Tibial artery (tissue), 4 donors: ENCODE results near the gene CCDC86.

ENCODE experiments used
- DNase-seq, 2 donors: peaks; one replicate each; pipeline ENCODE4 v3.0.0-alpha.2; 2019
- H3K27ac ChIP-seq, 2 donors: fragments of 200-600 bp; sonication (generic) in 1 of 2; 1 replicate in 1 of 2; 2 replicates in 1 of 2; pipeline ENCODE4 v1.5.1; 2018 to 2019; ENCODE audit warnings: mild to moderate bottlenecking in 1 of 2
- H3K27me3 ChIP-seq, 2 donors: fragments of 200-600 bp; sonication (generic) in 1 of 2; one replicate each; pipeline versions ENCODE4 v1.5.1 to v1.6.0; 2016 to 2019
- H3K36me3 ChIP-seq, 3 donors: fragments of 200-600 bp; sonication (generic) in 2 of 3; one replicate each; pipeline ENCODE4 v1.5.1; 2016 to 2019; ENCODE audit warnings: mild to moderate bottlenecking in 2 of 3
- H3K4me1 ChIP-seq, 4 donors: fragments of 200-600 bp; sonication (generic) in 2 of 4; 1 replicate in 3 of 4; 2 replicates in 1 of 4; pipeline ENCODE4 v1.5.1; 2016 to 2019
- H3K4me3 ChIP-seq, 2 donors: fragments of 200-600 bp; sonication (generic) in 1 of 2; 1 replicate in 1 of 2; 2 replicates in 1 of 2; pipeline ENCODE4 v1.5.1; 2018 to 2019; ENCODE audit warnings: mild to moderate bottlenecking in 2 of 2
- H3K9me3 ChIP-seq, 3 donors: fragments of 200-600 bp; sonication (generic) in 1 of 3; one replicate each; pipeline ENCODE4 v1.5.1; 2016 to 2019
- intact Hi-C: fragments of 100-400 bp; cut with DNase I; formaldehyde crosslinking; loops from one replicate; pipeline ENCODE4 v1.15.0; 2023; ENCODE audit warnings: low total_unique reads
- TF ChIP-seq, protein P1 (sequence below), 2 experiments: fragments of 200-600 bp in 1 of 2; fragments of 450-650 bp in 1 of 2; IDR thresholded peaks; one replicate each; pipeline ENCODE4 v1.5.1; 2017 to 2019; ENCODE audit warnings: antibody characterized with exemption in 2 of 2, mild to moderate bottlenecking in 1 of 2, moderate library complexity in 1 of 2

Gene CCDC86

DNA sequence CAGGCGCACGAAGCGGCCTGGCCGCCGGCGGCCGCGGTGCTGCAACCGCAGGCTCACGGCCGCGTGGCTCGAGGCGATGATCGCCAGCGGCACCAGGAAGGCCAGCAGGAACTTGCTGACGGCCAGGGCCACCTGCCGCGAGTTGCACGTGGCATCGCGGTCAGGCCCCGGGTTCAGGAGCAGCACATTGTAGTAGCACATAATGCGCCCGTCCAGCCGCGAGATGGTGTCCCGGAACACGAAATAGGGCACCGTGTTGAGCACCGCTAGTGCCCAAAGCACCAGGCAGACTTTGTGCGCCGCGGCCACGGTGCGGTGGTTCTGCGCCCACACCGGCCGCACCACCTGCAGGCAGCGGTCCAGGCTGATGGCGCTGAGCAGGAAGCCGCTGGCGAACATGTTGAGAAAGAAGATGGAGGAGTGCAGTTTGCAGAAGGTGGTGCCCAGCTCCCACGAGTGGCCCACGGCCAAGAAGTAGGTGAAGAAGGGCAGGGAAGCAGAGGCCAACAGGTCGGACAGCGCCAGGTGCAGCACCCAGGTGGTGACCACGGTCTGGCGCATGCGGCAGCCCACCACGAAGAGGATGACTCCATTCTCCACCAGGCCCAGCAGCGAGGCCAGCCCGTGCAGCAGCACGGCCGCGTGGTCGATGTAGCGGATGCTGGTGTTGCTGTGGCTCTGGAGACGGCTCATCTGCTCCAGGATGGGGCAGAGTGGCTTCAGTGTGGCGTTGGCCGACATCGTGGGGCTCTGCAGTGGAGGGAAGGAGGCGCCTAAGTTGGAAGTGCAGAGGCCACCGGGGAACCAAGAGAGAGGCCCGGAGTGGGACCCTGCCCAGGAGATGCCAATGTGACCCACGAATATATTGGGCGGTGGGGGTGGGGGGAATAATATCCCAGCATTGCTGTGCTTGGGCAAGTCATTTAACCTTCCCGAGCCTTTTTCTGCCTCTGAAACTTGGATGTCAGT is 11.4 kb downstream of the CCDC86 start:
- H3K9me3 ChIP-seq: no peaks in the 10 kb centered on the region
- H3K4me3 ChIP-seq: no peak overlapping the region
- DNase-seq: no peak
- H3K27ac ChIP-seq: no peak overlapping the region
- intact Hi-C loops: no loop called here
- no peaks in the 10 kb centered on the region for H3K27me3 ChIP-seq
- peaks cover 14 to 54% (median 44%) of the 10 kb centered on the region in 3 donors for H3K36me3 ChIP-seq
- H3K4me1 ChIP-seq: no peaks in the 10 kb centered on the region
- TF ChIP-seq, protein P1, sequence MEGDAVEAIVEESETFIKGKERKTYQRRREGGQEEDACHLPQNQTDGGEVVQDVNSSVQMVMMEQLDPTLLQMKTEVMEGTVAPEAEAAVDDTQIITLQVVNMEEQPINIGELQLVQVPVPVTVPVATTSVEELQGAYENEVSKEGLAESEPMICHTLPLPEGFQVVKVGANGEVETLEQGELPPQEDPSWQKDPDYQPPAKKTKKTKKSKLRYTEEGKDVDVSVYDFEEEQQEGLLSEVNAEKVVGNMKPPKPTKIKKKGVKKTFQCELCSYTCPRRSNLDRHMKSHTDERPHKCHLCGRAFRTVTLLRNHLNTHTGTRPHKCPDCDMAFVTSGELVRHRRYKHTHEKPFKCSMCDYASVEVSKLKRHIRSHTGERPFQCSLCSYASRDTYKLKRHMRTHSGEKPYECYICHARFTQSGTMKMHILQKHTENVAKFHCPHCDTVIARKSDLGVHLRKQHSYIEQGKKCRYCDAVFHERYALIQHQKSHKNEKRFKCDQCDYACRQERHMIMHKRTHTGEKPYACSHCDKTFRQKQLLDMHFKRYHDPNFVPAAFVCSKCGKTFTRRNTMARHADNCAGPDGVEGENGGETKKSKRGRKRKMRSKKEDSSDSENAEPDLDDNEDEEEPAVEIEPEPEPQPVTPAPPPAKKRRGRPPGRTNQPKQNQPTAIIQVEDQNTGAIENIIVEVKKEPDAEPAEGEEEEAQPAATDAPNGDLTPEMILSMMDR (IDR thresholded peaks at IDR 0.05): no peak

DNA sequence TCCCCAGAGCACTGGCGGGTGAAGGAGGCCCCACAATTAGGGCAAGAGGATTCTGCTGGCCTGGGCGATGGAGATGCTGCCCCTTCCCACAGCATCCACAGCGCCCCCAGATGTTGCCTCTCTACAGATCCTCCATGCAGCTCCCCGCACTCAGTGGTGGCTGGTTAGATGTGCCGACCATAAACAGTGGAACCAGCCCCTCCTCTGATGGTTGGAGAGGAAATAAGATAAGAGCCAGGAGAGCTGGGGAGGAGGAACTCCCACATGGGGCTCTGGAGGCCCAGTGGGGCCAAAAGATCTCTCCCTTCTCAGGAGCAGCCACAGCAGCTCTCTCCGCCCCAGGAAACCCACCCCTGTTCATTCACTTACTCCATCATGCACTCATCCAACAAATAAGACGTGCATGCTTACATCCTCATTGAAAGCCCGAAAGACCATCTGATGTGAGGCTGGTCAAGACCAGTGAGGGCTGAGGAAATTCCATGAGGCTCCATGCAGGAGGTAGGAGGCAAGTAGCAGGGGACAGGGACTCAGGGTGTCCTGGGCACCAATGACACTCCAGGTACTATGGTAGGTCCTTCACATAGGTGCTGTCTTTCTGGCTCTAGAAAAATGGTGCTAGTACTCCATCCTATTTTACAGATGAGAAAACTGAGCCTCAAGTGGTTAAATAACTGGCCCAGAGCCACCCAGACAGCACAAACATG is 12.4 kb downstream of the CCDC86 start:
- DNase-seq: no peak
- TF ChIP-seq, protein P1 (IDR thresholded peaks at IDR 0.05): no peak
- H3K4me3 ChIP-seq: no peak overlapping the region
- no peaks in the 10 kb centered on the region for H3K27me3 ChIP-seq
- H3K36me3 ChIP-seq: peaks cover 9 to 44% (median 34%) of the 10 kb centered on the region in 3 donors
- H3K9me3 ChIP-seq: no peaks in the 10 kb centered on the region
- intact Hi-C loops: no loop called here
- no peak overlapping the region for H3K27ac ChIP-seq
- H3K4me1 ChIP-seq: no peaks in the 10 kb centered on the region

DNA sequence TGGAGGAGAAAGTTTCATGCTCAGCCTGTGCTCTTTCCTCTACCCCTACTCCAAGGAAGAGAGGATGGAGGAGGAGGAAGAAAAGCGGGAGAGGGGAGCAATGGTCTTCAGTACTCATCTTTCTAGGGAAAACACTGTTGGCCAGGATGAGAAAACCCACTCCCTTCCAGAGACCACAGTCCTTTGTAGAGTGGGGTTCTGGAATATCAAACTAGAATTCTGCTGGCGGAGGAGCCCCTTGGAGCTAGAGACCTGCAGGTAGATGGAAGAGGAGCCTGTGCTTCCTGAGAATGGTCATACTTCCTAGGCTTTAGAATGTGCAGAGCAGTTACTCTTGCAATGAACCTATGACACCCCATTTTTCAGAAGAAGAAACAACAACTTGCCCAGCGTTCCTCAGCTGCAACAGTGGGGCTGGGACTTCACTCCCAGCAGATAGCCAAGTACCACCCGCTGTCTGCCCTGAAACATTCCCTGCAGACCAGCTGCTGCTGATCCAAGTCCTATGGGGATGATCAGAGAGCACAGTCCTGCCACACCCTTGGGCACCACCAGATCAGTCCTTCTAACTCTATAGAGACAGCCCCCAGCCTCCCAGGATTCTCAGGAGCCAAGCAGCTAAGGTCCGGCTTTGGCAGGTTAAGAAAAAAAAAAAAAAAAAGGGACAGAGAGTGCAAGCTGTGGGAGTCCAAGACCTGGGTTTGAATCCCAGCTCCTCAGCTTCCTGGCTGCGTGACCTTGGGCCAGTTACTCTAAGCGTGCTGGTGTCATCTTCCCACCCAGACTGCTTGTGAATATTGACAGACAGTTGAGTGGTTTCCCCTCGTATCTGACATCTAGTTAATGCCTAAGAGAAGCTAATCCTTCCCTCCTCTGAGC is 13.2 kb downstream of the CCDC86 start:
- TF ChIP-seq, protein P1 (IDR thresholded peaks at IDR 0.05): no peak

DNA sequence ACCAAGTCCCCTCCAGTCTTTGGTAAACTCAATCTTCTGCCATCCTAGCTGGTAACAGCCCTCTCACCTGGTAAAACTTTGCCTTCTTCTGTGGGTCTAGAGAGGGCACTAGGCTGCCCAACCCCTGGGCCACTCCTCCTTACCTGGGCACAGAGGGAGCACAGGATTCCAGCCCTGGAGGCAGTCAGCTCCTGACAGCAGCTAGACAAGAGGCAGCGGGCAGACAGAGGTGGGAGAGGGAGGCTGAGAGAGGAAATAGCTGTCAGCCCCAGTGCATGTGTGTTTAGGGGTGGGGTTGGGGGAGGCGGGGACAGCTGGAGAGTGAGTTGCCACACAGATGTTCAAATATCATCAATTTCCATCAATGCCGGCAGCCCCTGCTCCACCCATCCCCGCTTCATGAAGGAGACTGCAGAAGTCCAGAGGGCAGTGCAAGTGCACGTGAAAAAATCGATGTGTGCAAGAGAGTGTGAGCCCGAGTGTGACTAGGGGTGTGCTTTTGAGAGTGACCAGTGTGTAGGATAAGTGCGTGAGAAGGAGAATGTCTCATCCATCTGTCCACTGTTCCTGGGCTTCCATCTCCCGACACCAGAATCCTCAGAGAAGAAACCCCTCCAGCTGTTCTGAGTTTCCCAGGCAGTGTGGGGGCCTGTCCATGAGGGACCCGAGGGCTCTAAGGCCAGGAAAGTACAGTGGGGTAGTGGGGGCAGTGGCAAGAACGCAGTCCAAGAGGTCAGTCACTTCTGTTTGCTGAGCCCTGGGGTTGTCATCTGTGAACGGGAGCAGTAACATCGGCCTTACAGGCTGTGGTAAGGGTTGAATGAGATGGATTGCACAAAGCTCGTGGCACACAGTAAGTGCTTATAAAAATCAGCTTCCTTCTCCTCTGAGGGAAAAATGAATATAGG is 14.1 kb downstream of the CCDC86 start, which contains the start of gene PTGDR2:
TSS of gene PTGDR2 (minus strand) at position 225 of the 908 bp plus-strand sequence. CDS start 2,228 bp downstream, outside the sequence.
- TF ChIP-seq, protein P1 (IDR thresholded peaks at IDR 0.05): no peak
- intact Hi-C loops: no loop called here
- H3K27ac ChIP-seq: no peak within 1 kb of the TSS

More for the DNA sequence above, 13.2 kb downstream of the CCDC86 start:
- Histone ChIP-seq H3K4me1 (no peaks in the 10 kb centered on the region), H3K27ac (no peak overlapping the region), H3K36me3 (peaks cover 2 to 36% (median 26%) of the 10 kb centered on the region in 3 donors), H3K4me3 (no peak overlapping the region), H3K27me3 (no peaks in the 10 kb centered on the region), H3K9me3 (no peaks in the 10 kb centered on the region)
- no peak for DNase-seq
- intact Hi-C loops: no loop called here

More for the DNA sequence above, 14.1 kb downstream of the CCDC86 start, which contains the start of gene PTGDR2:
- Histone ChIP-seq H3K4me3 (no peak within 1 kb of the TSS), H3K4me1 (no peaks in the 10 kb centered on the region), H3K36me3 (peaks cover 0 to 27% (median 17%) of the 10 kb centered on the region in 3 donors), H3K9me3 (no peaks in the 10 kb centered on the region), H3K27me3 (no peaks in the 10 kb centered on the region)
- DNase-seq: no peak
